Suprapubic skin (tissue), 4 donors: ENCODE results near the gene MLH3.

Experiments used
- POLR2A ChIP-seq, 2 donors: fragments of 450-650 bp; IDR thresholded peaks; one replicate each; pipeline ENCODE4 v1.6.1; 2017; ENCODE audit warnings: antibody characterized with exemption in 2 of 2, mild to moderate bottlenecking in 2 of 2, moderate library complexity in 2 of 2
- POLR2AphosphoS5 ChIP-seq, 3 donors: sonication (generic); formaldehyde crosslinking; IDR thresholded peaks; one replicate each; pipeline ENCODE4 v1.6.1; 2017; ENCODE audit warnings: antibody characterized with exemption in 3 of 3
- TF ChIP-seq, protein P1 (sequence below), 2 donors: fragments of 200-600 bp in 1 of 2; fragments of 450-650 bp in 1 of 2; sonication (generic) in 1 of 2; IDR thresholded peaks; one replicate each; pipeline ENCODE4 v1.5.1; 2016 to 2019; ENCODE audit warnings: antibody characterized with exemption in 2 of 2, mild to moderate bottlenecking in 1 of 2, moderate library complexity in 1 of 2

GRCh38 chr14:75098212-75098611 lies 46.9 kb upstream of the MLH3 start:
- no peak for TF ChIP-seq POLR2AphosphoS5 (IDR thresholded peaks at IDR 0.05)
- TF ChIP-seq, protein P1, sequence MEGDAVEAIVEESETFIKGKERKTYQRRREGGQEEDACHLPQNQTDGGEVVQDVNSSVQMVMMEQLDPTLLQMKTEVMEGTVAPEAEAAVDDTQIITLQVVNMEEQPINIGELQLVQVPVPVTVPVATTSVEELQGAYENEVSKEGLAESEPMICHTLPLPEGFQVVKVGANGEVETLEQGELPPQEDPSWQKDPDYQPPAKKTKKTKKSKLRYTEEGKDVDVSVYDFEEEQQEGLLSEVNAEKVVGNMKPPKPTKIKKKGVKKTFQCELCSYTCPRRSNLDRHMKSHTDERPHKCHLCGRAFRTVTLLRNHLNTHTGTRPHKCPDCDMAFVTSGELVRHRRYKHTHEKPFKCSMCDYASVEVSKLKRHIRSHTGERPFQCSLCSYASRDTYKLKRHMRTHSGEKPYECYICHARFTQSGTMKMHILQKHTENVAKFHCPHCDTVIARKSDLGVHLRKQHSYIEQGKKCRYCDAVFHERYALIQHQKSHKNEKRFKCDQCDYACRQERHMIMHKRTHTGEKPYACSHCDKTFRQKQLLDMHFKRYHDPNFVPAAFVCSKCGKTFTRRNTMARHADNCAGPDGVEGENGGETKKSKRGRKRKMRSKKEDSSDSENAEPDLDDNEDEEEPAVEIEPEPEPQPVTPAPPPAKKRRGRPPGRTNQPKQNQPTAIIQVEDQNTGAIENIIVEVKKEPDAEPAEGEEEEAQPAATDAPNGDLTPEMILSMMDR (IDR thresholded peaks at IDR 0.05) = no peak
- no peak for TF ChIP-seq POLR2A (IDR thresholded peaks at IDR 0.05)
